DOHH2 (cell line): ENCODE results near the gene CCDC137.
A peak's percentile ranks its signal among the peaks of the same experiment; 100 is the strongest.

Experiments used
- H3F3A ChIP-seq: fragments of 200-600 bp; sonication (generic), shearing (Covaris generic); 2 replicates; pipeline ENCODE4 v1.6.0; 2016; ENCODE audit warnings: antibody characterized with exemption, mild to moderate bottlenecking; ENCODE audit not compliant: control insufficient read depth, insufficient read depth
- H3K27ac ChIP-seq: fragments of 200-600 bp; sonication (generic); 2 replicates; pipeline ENCODE4 v1.5.1; 2014; ENCODE audit warnings: low read depth, mild to moderate bottlenecking, low read length, moderate library complexity
- H3K27me3 ChIP-seq: fragments of 200-600 bp; sonication (generic); 2 replicates; pipeline ENCODE4 v1.6.1; 2014; ENCODE audit warnings: mild to moderate bottlenecking, low read length, mixed read lengths; ENCODE audit not compliant: control insufficient read depth
- H3K36me3 ChIP-seq: fragments of 200-600 bp; sonication (generic); 2 replicates; pipeline ENCODE4 v1.6.1; 2014; ENCODE audit warnings: mild to moderate bottlenecking, low read length, moderate library complexity, mixed read lengths; ENCODE audit not compliant: control insufficient read depth
- H3K4me1 ChIP-seq: fragments of 200-600 bp; sonication (generic); 2 replicates; pipeline ENCODE4 v1.6.1; 2014; ENCODE audit warnings: mild to moderate bottlenecking, low read length, mixed read lengths; ENCODE audit not compliant: control insufficient read depth
- H3K4me2 ChIP-seq: fragments of 200-600 bp; sonication (generic); 2 replicates; pipeline ENCODE4 v1.6.0; 2014; ENCODE audit warnings: mild to moderate bottlenecking, low read length, moderate library complexity
- H3K4me3 ChIP-seq: fragments of 200-600 bp; sonication (generic); 2 replicates; pipeline ENCODE4 v1.5.1; 2014; ENCODE audit warnings: mild to moderate bottlenecking, low read length, mixed read lengths
- H3K79me2 ChIP-seq: fragments of 200-600 bp; sonication (generic); 2 replicates; pipeline ENCODE4 v1.6.1; 2014; ENCODE audit warnings: mild to moderate bottlenecking, low read length, mixed read lengths; ENCODE audit not compliant: control insufficient read depth
- H3K9me2 ChIP-seq: fragments of 200-600 bp; sonication (generic); replicated peaks from 2 replicates; pipeline ENCODE4 v1.6.1; 2014; ENCODE audit warnings: mild to moderate bottlenecking, low read length, mixed read lengths; ENCODE audit not compliant: control insufficient read depth
- H3K9me3 ChIP-seq: fragments of 200-600 bp; sonication (generic); 2 replicates; pipeline ENCODE4 v1.6.1; 2014; ENCODE audit warnings: antibody characterized with exemption, low read length, mixed read lengths; ENCODE audit not compliant: control insufficient read depth, insufficient read depth
- H4K20me1 ChIP-seq: fragments of 200-600 bp; sonication (generic); 2 replicates; pipeline ENCODE4 v1.6.0; 2014; ENCODE audit warnings: low read depth, mild to moderate bottlenecking, antibody characterized with exemption, low read length, moderate library complexity; ENCODE audit not compliant: control insufficient read depth, insufficient read depth
- CTCF ChIP-seq: fragments of 200-600 bp; sonication (generic); IDR thresholded peaks from one replicate; pipeline ENCODE4 v1.5.1; 2014; ENCODE audit warnings: antibody characterized with exemption, mild to moderate bottlenecking, low read depth, low read length; ENCODE audit not compliant: poor library complexity, severe bottlenecking
- EZH2phosphoT487 ChIP-seq: fragments of 200-600 bp; sonication (generic); IDR thresholded peaks from 2 replicates; pipeline ENCODE4 v1.6.1; 2017; ENCODE audit warnings: borderline replicate concordance, mild to moderate bottlenecking, antibody characterized with exemption, low read length, moderate library complexity, mixed read lengths

CCDC137 gene

GRCh38 chr17:81651692-81652091 lies 14.8 kb upstream of the CCDC137 start:
- TF ChIP-seq CTCF, result no peak
- no peak for TF ChIP-seq EZH2phosphoT487
- Histone ChIP-seq H4K20me1 (no peaks in the 10 kb centered on the region), H3K27me3 (no peaks in the 10 kb centered on the region), H3K79me2 (no peaks in the 10 kb centered on the region), H3K36me3 (no peaks in the 10 kb centered on the region), H3K4me2 (no peak overlapping the region), H3K9me2 (no peaks in the 10 kb centered on the region), H3F3A (no peaks in the 10 kb centered on the region), H3K9me3 (no peaks in the 10 kb centered on the region), H3K4me1 (peaks cover 16% of the 10 kb centered on the region), H3K4me3 (no peak overlapping the region), H3K27ac (no peak overlapping the region)

- Histone ChIP-seq H3K4me1 (peaks cover 24% of the 10 kb centered on the region), H3K27ac (no peak overlapping the region), H3K4me3 (peak overlapping the region; percentile 63), H3K9me2 (no peaks in the 10 kb centered on the region), H4K20me1 (no peaks in the 10 kb centered on the region), H3K9me3 (no peaks in the 10 kb centered on the region), H3K79me2 (no peaks in the 10 kb centered on the region), H3K36me3 (no peaks in the 10 kb centered on the region), H3K27me3 (no peaks in the 10 kb centered on the region), H3K4me2 (peak overlapping the region; percentile 71), H3F3A (no peaks in the 10 kb centered on the region)
- no peak for TF ChIP-seq EZH2phosphoT487
- no peak for TF ChIP-seq CTCF
Measured at GRCh38 chr17:81652906-81653771, 13.4 kb upstream of the CCDC137 start.

DNA sequence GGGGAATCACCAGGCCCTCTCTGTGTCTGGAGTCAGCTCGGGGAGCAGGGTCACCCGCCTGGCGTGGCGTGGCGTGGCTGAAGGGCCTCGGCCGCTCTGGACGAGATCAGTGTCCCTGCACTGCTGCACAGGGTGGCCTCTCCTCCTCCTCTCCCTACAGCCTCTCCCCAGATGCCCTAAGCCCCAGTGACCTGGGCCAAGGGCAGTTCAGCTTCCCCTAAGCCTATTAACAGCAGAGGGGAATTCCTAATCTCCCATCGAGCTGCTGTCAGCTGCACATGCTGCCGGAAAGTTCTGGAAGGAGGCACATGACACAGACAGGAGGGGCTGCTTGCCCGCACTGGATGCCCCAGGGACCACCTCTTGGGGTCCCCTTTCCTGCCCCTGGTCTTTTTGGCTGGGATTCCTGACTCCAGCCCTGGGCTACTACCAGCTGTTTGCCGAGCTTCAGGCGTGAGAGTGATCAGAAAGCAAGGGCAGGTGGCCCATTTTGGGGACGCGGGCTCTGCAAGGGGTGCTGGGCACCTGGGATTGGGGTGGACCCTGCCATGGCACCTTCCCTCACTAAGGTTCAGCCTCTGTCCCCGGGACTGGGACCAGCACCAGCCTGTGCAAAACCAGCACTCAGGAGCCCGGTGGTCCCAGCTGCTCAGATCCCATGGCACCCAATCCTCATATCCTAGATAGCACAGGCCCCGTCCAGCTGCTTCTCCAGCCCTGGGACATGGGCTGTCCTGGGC lies 11.0 kb upstream of the CCDC137 start:
- Histone ChIP-seq H3K27ac (no peak overlapping the region), H3F3A (peaks cover 5% of the 10 kb centered on the region), H3K4me3 (no peak overlapping the region), H3K79me2 (no peaks in the 10 kb centered on the region), H3K36me3 (no peaks in the 10 kb centered on the region), H3K9me2 (no peaks in the 10 kb centered on the region), H4K20me1 (no peaks in the 10 kb centered on the region), H3K4me1 (peaks cover 41% of the 10 kb centered on the region), H3K4me2 (no peak overlapping the region), H3K9me3 (no peaks in the 10 kb centered on the region), H3K27me3 (no peaks in the 10 kb centered on the region)
- TF ChIP-seq CTCF (no peak), EZH2phosphoT487 (no peak)
